H9 (cell line): ENCODE measurements around the gene MYO1D. TPM values are rescaled to one million over a fixed set of nuclear protein-coding genes. Genes with fewer than 3 reads are reported as not detected.

Source experiments
- DNase-seq: peaks from one replicate; pipeline ENCODE4 v3.0.0-alpha.2; 2017
- H2AFZ ChIP-seq: one replicate; pipeline ENCODE4 v1.6.1; 2013; ENCODE audit warnings: mild to moderate bottlenecking, low read length, control low read depth, moderate library complexity
- H2AK5ac ChIP-seq: 2 replicates; pipeline ENCODE4 v1.6.1; 2013; ENCODE audit warnings: low read length, control low read depth, mixed read lengths; ENCODE audit not compliant: insufficient read length
- H2BK120ac ChIP-seq: one replicate; pipeline ENCODE4 v1.6.1; 2013; ENCODE audit warnings: low read depth, mild to moderate bottlenecking, low read length, control low read depth, inconsistent platforms; ENCODE audit not compliant: poor library complexity, severe bottlenecking
- H2BK12ac ChIP-seq: 2 replicates; pipeline ENCODE4 v1.6.1; 2013; ENCODE audit warnings: low read length, control low read depth, mixed read lengths, low read depth; ENCODE audit not compliant: insufficient read length
- H2BK15ac ChIP-seq: 2 replicates; pipeline ENCODE4 v1.6.1; 2013; ENCODE audit warnings: low read depth, low read length, control low read depth
- H2BK20ac ChIP-seq: one replicate; pipeline ENCODE4 v1.6.1; 2013; ENCODE audit warnings: low read depth, mild to moderate bottlenecking, low read length, control low read depth, inconsistent platforms; ENCODE audit not compliant: poor library complexity, severe bottlenecking
- H2BK5ac ChIP-seq: 2 replicates; pipeline ENCODE4 v1.6.1; 2013; ENCODE audit warnings: low read length, control low read depth, mixed read lengths; ENCODE audit not compliant: insufficient read length
- H3K14ac ChIP-seq: 2 replicates; pipeline ENCODE4 v1.6.1; 2013; ENCODE audit warnings: low read length, control low read depth; ENCODE audit not compliant: insufficient read depth
- H3K18ac ChIP-seq: 2 replicates; pipeline ENCODE4 v1.6.1; 2013; ENCODE audit warnings: low read depth, mild to moderate bottlenecking, mixed read lengths, low read length, control low read depth; ENCODE audit not compliant: insufficient read length
- H3K23ac ChIP-seq: 2 replicates; pipeline ENCODE4 v1.6.1; 2013; ENCODE audit warnings: low read length, control low read depth, mixed read lengths, low read depth; ENCODE audit not compliant: insufficient read length
- H3K23me2 ChIP-seq: 2 replicates; pipeline ENCODE4 v1.6.1; 2013; ENCODE audit warnings: low read depth, mild to moderate bottlenecking, mixed read lengths, low read length, control low read depth; ENCODE audit not compliant: insufficient read length, poor library complexity, severe bottlenecking
- H3K27ac ChIP-seq: 2 replicates; pipeline ENCODE4 v1.5.1; 2013; ENCODE audit warnings: low read length, control low read depth, mixed read lengths, low read depth; ENCODE audit not compliant: insufficient read length
- H3K27me3 ChIP-seq: 2 replicates; pipeline ENCODE4 v1.6.1; 2013; ENCODE audit warnings: low read length, control low read depth, inconsistent platforms; ENCODE audit not compliant: insufficient read depth
- H3K4ac ChIP-seq: 2 replicates; pipeline ENCODE4 v1.6.1; 2013; ENCODE audit warnings: low read depth, mild to moderate bottlenecking, control low read depth, inconsistent platforms, low read length, moderate library complexity
- H3K4me1 ChIP-seq: 2 replicates; pipeline ENCODE4 v1.6.1; 2013; ENCODE audit warnings: low read length, control low read depth, inconsistent platforms; ENCODE audit not compliant: insufficient read depth
- H3K4me2 ChIP-seq: 2 replicates; pipeline ENCODE4 v1.6.1; 2013; ENCODE audit warnings: low read length, control low read depth, mixed read lengths; ENCODE audit not compliant: insufficient read length, insufficient read depth
- H3K56ac ChIP-seq: 2 replicates; pipeline ENCODE4 v1.6.1; 2013; ENCODE audit warnings: low read depth, mild to moderate bottlenecking, mixed read lengths, low read length, control low read depth; ENCODE audit not compliant: insufficient read length
- H3K79me1 ChIP-seq: 2 replicates; pipeline ENCODE4 v1.6.1; 2013; ENCODE audit warnings: low read depth, mild to moderate bottlenecking, moderate library complexity, low read length, control low read depth, inconsistent platforms; ENCODE audit not compliant: insufficient read depth, poor library complexity, severe bottlenecking
- H3K79me2 ChIP-seq: 2 replicates; pipeline ENCODE4 v1.6.1; 2013; ENCODE audit warnings: low read length, control low read depth, inconsistent platforms; ENCODE audit not compliant: insufficient read depth
- H3K9ac ChIP-seq: 2 replicates; pipeline ENCODE4 v1.6.1; 2013; ENCODE audit warnings: low read length, control low read depth, mixed read lengths; ENCODE audit not compliant: insufficient read length; ENCODE audit errors: extremely low read depth
- H3K9me3 ChIP-seq: one replicate; pipeline ENCODE4 v1.6.1; 2013; ENCODE audit warnings: low read depth, low read length, inconsistent platforms; ENCODE audit not compliant: control insufficient read depth
- H3T11ph ChIP-seq: one replicate; pipeline ENCODE4 v1.6.1; 2013; ENCODE audit warnings: mild to moderate bottlenecking, low read length, control low read depth, inconsistent platforms
- H4K20me1 ChIP-seq: one replicate; pipeline ENCODE4 v1.6.1; 2013; ENCODE audit not compliant: control insufficient read depth, insufficient read length, insufficient read depth
- H4K5ac ChIP-seq: 2 replicates; pipeline ENCODE4 v1.6.1; 2013; ENCODE audit warnings: low read depth, mild to moderate bottlenecking, mixed read lengths, low read length, control low read depth; ENCODE audit not compliant: insufficient read length
- H4K8ac ChIP-seq: replicated peaks from 2 replicates; pipeline ENCODE4 v1.6.1; 2013; ENCODE audit warnings: low read length, control low read depth, mixed read lengths, low read depth; ENCODE audit not compliant: insufficient read length
- H4K91ac ChIP-seq: 2 replicates; pipeline ENCODE4 v1.6.1; 2013; ENCODE audit warnings: low read depth, mild to moderate bottlenecking, moderate library complexity, mixed read lengths, low read length, control low read depth; ENCODE audit not compliant: insufficient read length
- H3K27ac Mint-ChIP-seq, 3 experiments: 2 replicates in 2 of 3; 3 replicates in 1 of 3; pipeline ENCODE4 v1.8.0; 2020 to 2021; ENCODE audit warnings: mixed read lengths in 3 of 3, mild to moderate bottlenecking in 1 of 3, moderate library complexity in 1 of 3
- H3K27me3 Mint-ChIP-seq: 2 replicates; pipeline ENCODE4 v1.8.0; 2021; ENCODE audit warnings: low read depth, mild to moderate bottlenecking, moderate library complexity, mixed read lengths
- H3K36me3 Mint-ChIP-seq, 3 experiments: 2 replicates in 2 of 3; 3 replicates in 1 of 3; pipeline ENCODE4 v1.8.0; 2020 to 2021; ENCODE audit warnings: low read depth in 3 of 3, mixed read lengths in 3 of 3; ENCODE audit not compliant: insufficient read depth in 1 of 3
- H3K4me1 Mint-ChIP-seq, 2 experiments: 2 replicates each; pipeline ENCODE4 v1.8.0; 2020; ENCODE audit warnings: mixed read lengths in 2 of 2
- H3K4me3 Mint-ChIP-seq, 2 experiments: 2 replicates in 1 of 2; 3 replicates in 1 of 2; pipeline ENCODE4 v1.8.0; 2020 to 2021; ENCODE audit warnings: mild to moderate bottlenecking in 2 of 2, mixed read lengths in 2 of 2, moderate library complexity in 1 of 2
- H3K9me3 Mint-ChIP-seq, 2 experiments: 2 replicates in 1 of 2; 3 replicates in 1 of 2; pipeline ENCODE4 v1.8.0; 2020; ENCODE audit warnings: mild to moderate bottlenecking in 2 of 2, mixed read lengths in 2 of 2, moderate library complexity in 1 of 2
- WGBS: extraction: QIAGEN DNeasy Blood & Tissue Kit; methylation state at CpG from one replicate; pipeline ENCODE4 v1.1.7; 2013; ENCODE audit warnings: missing lambda C conversion rate, low lambda C conversion rate, mixed read lengths; ENCODE audit not compliant: insufficient read length; ENCODE audit errors: extremely low coverage; 5-methylcytosine and 5-hydroxymethylcytosine counted together
- total RNA-seq: library from RNA; stranded (reverse); gene quantifications from 2 replicates; pipeline ENCODE4 v1.2.1, GENCODE V29; 2021
- TF ChIP-seq, protein P1 (sequence below): fragments of 200-600 bp; sonication (generic); conservative IDR thresholded peaks from 3 replicates; pipeline ENCODE4 v1.8.0; 2021; ENCODE audit warnings: antibody characterized with exemption, mild to moderate bottlenecking

Gene MYO1D
- total RNA-seq, 1 experiment from 2014 or later, result 19.0 TPM

DNA sequence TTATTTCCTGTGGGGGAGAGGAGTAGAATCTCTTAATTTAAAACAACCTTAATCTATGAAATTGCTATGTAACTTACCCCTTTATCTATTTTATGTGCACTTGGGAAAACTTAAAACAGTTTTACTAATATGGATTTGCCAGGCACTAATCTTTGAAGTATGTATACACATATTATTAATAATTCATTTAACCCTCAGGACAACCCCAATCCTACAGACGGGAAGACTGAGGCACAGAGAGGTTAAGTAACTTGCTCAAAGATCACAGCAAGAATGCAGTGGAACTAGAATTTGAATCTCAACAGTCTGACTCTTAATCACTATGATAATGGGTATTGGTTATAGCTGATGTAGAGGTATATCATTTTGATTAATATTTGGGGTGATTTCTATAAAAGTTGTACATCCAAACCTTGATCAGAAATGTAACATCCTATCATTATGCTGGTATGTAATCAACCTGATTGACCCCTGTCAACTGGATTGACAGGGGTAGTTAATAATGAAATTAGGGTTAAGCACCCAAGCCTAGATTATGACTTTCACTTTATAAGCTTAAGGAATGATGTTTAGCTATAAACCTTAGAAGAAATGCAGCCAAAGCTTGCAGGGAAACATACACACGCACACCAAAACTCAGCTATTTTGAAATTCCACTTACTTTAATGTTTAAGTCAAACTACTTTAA lies 1.6 kb downstream of the MYO1D start:
- H3K9me3 Mint-ChIP-seq, result no peaks in the 10 kb centered on the region
- H2BK12ac ChIP-seq, result no peak overlapping the region
- H3K9ac ChIP-seq, result peak overlapping the region; percentile 16
- H3K27me3 ChIP-seq, result no peaks in the 10 kb centered on the region
- DNase-seq, result no peak
- peak overlapping the region; percentile 96 for H3K4me2 ChIP-seq
- no peak overlapping the region for H2BK5ac ChIP-seq
- no CpG with 5 or more reads among the region's 2 CpGs for WGBS
- peaks cover 26 to 32% of the 10 kb centered on the region in 2 experiments for H3K4me1 Mint-ChIP-seq
- TF ChIP-seq, protein P1, sequence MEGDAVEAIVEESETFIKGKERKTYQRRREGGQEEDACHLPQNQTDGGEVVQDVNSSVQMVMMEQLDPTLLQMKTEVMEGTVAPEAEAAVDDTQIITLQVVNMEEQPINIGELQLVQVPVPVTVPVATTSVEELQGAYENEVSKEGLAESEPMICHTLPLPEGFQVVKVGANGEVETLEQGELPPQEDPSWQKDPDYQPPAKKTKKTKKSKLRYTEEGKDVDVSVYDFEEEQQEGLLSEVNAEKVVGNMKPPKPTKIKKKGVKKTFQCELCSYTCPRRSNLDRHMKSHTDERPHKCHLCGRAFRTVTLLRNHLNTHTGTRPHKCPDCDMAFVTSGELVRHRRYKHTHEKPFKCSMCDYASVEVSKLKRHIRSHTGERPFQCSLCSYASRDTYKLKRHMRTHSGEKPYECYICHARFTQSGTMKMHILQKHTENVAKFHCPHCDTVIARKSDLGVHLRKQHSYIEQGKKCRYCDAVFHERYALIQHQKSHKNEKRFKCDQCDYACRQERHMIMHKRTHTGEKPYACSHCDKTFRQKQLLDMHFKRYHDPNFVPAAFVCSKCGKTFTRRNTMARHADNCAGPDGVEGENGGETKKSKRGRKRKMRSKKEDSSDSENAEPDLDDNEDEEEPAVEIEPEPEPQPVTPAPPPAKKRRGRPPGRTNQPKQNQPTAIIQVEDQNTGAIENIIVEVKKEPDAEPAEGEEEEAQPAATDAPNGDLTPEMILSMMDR, result no peak
- no peak overlapping the region for H3K14ac ChIP-seq
- no peak overlapping the region for H4K8ac ChIP-seq
- no peaks in the 10 kb centered on the region for H3K79me1 ChIP-seq
- no peak overlapping the region for H2BK120ac ChIP-seq
- peaks cover 0 to 11% (median 2%) of the 10 kb centered on the region in 3 experiments; a peak in 4 of 7 replicates for H3K36me3 Mint-ChIP-seq
- no peak overlapping the region for H3K27ac ChIP-seq
- H2AFZ ChIP-seq, result no peak overlapping the region
- no peak overlapping the region for H2AK5ac ChIP-seq
- H3T11ph ChIP-seq, result no peak overlapping the region
- H2BK15ac ChIP-seq, result no peak overlapping the region
- no peaks in the 10 kb centered on the region for H3K79me2 ChIP-seq
- H3K23ac ChIP-seq, result no peak overlapping the region
- H3K18ac ChIP-seq, result no peak overlapping the region
- no peaks in the 10 kb centered on the region for H3K4me1 ChIP-seq
- no peak overlapping the region for H3K56ac ChIP-seq
- H3K23me2 ChIP-seq, result peaks cover 10% of the 10 kb centered on the region
- H4K91ac ChIP-seq, result no peak overlapping the region
- peak overlapping the region; percentile 78 to 88 for H3K4me3 Mint-ChIP-seq
- H4K20me1 ChIP-seq, result no peaks in the 10 kb centered on the region
- H3K27ac Mint-ChIP-seq, result no peak overlapping the region
- no peak overlapping the region for H2BK20ac ChIP-seq
- no peak overlapping the region for H4K5ac ChIP-seq
- H3K4ac ChIP-seq, result no peak overlapping the region
- H3K27me3 Mint-ChIP-seq, result 0 out of 2 replicates have a peak, but pooled peaks cover 3% of the 10 kb centered on the region
- no peaks in the 10 kb centered on the region for H3K9me3 ChIP-seq
